NCI-H748 (cell line): Measurements from ENCODE around the gene KRTAP12-4.
"Not testable (repeated sequence)": the region's sequence is repeated elsewhere in the genome, so short reads cannot be mapped to it uniquely, and the experiment has no call there.

ENCODE experiments used
- DNase-seq: peaks from one replicate; lab custom pipeline; 2025; ENCODE audit not compliant: unreplicated experiment; lab: John Stamatoyannopoulos, UW

Gene KRTAP12-4

GRCh38 chr21:44637018-44637850, 17.2 kb downstream of the KRTAP12-4 start, which contains the start of gene KRTAP10-10:
TSS of gene KRTAP10-10 (plus strand) at chr21:44637356. CDS start at chr21:44637418, 62 bp downstream.
- DNase-seq, result no peak

GRCh38 chr21:44636209-44637017, 18.0 kb downstream of the KRTAP12-4 start:
- DNase-seq, result no peak

- DNase-seq, result no peak
Measured at GRCh38 chr21:44632067-44632466, 22.4 kb downstream of the KRTAP12-4 start.

- no peak for DNase-seq
Measured at GRCh38 chr21:44630440-44630839, 24.0 kb downstream of the KRTAP12-4 start.

GRCh38 chr21:44628707-44629391, 25.6 kb downstream of the KRTAP12-4 start:
- DNase-seq, result no peak

- not testable (repeated sequence) for DNase-seq
Measured at GRCh38 chr21:44627831-44628233, 26.6 kb downstream of the KRTAP12-4 start.

DNA sequence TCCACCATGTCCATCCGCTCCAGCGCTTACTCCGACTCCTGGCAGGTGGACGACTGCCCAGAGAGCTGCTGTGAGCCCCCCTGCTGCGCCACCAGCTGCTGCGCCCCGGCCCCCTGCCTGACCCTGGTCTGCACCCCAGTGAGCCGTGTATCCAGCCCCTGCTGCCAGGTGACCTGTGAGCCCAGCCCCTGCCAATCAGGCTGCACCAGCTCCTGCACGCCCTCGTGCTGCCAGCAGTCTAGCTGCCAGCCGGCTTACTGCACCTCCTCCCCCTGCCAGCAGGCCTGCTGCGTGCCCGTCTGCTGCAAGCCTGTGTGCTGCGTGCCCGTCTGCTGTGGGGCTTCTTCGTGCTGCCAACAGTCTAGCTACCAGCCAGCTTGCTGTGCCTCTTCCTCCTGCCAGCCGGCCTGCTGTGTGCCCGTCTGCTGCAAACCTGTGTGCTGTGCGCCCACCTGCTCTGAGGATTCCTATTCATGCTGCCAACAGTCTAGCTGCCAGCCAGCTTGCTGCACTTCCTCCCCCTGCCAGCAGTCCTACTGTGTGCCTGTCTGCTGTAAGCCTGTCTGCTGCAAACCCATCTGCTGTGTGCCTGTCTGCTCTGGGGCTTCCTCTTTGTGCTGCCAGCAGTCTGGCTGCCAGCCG, 27.2 kb downstream of the KRTAP12-4 start:
- DNase-seq, result not testable (repeated sequence)

DNA sequence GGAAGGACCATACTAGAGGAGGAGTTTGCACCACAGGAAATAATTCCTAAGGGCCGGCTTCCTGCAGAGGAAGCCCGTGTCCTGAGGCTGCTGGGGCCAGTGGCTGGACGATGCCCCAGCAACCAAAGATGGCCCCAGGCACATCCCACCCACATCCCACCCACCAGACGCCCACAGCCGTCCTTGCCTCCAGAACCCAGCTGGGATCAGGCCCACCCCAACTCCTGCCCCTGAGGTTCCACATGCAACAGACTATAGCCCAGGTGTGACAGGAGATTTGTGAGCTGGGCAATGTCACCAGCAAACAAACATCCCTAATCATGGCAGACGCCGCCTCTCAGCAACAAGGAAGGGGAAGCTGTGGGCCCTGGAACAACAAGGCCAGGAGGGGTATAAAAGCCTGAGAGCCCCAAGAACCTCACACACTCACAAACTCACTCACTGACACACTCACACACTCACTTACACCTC, 27.8 kb downstream of the KRTAP12-4 start, which contains the start of gene KRTAP10-9:
Gene KRTAP10-9, plus strand, starts transcription at position 421 of the 471 bp plus-strand sequence. CDS start 79 bp downstream, outside the sequence.
- no peak for DNase-seq

- DNase-seq, result no peak
Measured at GRCh38 chr21:44626262-44626661, 28.2 kb downstream of the KRTAP12-4 start.

- DNase-seq, result no peak
Measured at GRCh38 chr21:44625756-44626155, 28.7 kb downstream of the KRTAP12-4 start.

DNA sequence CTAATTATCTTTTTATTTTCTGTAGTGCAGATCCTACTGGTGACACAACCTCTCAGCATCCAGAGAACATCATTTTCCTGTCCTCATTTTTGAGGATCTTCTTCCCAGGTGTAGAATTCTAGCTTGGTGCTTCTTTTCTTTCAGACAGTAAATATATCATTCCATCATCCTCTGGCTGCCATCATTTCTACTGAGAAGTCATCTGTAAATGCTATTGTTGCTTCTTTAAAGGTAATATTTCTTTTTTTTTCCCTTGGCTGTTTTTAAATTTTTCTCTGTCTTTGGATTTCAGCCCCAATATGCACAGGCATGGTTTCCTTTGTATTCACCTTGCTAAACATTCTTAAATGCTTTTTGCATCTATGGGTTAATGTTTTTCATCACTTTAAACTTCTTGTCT, 30.9 kb downstream of the KRTAP12-4 start:
- DNase-seq, result no peak

DNA sequence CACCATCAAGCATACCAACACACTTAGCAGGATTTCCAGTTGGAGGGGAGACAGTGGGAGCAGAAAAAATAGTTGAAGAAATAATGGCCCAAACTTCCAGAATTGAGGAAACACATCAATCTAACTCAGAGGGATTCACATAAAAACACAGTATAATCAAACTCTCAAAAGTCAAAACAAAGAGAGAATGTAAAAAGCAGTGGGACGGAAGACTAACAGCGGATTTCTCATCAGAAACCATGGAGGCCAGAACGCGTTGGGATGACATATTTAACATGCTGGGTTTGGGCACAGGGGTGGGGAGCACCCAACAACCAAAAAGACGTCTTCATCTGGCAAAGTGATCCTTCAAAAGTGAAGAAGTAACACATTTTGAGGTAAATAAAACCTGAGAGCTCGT, 34.6 kb downstream of the KRTAP12-4 start:
- DNase-seq, result no peak

GRCh38 chr21:44618909-44619308, 35.5 kb downstream of the KRTAP12-4 start:
- DNase-seq, result no peak

- no peak for DNase-seq
Measured at GRCh38 chr21:44618504-44618903, 36.0 kb downstream of the KRTAP12-4 start.

DNA sequence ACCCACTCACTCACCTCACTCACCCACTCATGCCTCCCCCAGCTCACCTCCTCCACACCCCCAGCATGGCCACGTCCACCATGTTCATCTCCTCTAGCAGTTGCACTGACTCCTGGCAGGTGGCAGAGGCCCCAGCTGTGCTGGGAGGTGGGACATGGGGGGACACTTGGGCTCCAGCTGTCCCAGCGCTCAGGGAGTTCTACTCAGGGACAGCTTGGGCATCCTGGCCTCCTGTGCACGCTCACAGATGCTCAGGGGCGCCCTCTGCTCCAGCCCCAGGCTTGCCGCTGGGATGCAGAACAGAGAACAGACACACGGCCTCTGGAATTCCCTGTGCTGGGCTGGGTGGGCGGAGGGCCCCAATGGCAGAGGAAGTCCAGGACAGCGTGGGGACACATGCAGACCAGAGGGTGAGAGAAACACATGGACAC, 37.4 kb downstream of the KRTAP12-4 start:
- DNase-seq, result no peak

DNA sequence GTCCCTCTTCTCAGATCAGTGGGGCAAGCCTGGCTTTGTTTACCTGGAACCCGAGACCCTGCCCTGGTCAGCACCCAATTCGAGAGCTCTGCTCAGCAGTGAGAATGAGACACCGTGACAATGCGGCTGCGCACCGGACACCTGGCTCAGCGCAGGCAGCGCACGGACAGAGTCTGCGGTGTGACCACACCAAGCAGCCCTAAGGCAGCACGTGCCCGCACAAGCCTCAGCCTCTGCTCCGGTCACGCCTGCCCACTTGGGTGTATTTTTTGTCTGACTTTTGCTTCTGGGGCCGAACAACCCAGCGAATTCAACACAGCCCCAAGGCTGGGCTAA, 37.9 kb downstream of the KRTAP12-4 start:
- DNase-seq, result no peak

- no peak for DNase-seq
Measured at GRCh38 chr21:44615911-44616590, 38.4 kb downstream of the KRTAP12-4 start.

DNA sequence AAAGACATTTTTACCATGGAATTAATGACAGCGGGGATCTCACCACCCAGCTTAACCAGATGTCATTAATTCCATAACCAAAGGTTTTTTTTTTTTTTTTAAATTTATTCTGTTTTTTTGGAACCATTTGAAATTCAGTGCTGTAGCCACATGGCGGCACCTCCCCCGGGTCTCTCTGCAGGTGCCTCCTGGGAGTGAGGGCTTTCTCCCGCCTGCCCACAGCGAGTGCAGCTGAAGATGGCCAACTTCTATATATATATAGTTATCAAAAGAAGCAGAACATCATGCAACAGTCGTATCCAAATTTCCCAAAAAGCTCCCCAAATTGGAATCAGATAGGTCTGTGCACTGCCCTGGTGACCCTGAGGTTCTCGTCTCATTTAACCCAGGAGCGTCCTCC, 39.0 kb downstream of the KRTAP12-4 start:
- no peak for DNase-seq

GRCh38 chr21:44614961-44615391, 39.5 kb downstream of the KRTAP12-4 start:
- no peak for DNase-seq

GRCh38 chr21:44614161-44614631, 40.3 kb downstream of the KRTAP12-4 start:
- DNase-seq, result no peak
